ENCODE data around the gene MRTFA.

- TF ChIP-seq CHD2 (IDR thresholded peaks at IDR 0.05; ENCODE audit: low read length, partially characterized antibody) (no peak), CTCF (IDR thresholded peaks at IDR 0.05) (no peak), ELK1 (IDR thresholded peaks at IDR 0.05; ENCODE audit: low read depth, low read length) (no peak), RFX5 (IDR thresholded peaks at IDR 0.05) (no peak), KDM5A (IDR thresholded peaks at IDR 0.05) (no peak), RCOR1 (IDR thresholded peaks at IDR 0.05; ENCODE audit: low read depth, low read length) (no peak), JUNB (IDR thresholded peaks at IDR 0.05) (no peak)
Measured at GRCh38 chr22:40381461-40381860, 255.1 kb downstream of the MRTFA start.

Data from A549 (cell line).